T-helper 2 cell (primary cell): Measurements from ENCODE around the gene ATG4D.
"Not testable (repeated sequence)": the region's sequence is repeated elsewhere in the genome, so short reads cannot be mapped to it uniquely, and the experiment has no call there.

Source experiments
- DNase-seq, 5 experiments: peaks; one replicate each; pipeline versions ENCODE4 v3.0.0 to v3.0.0-alpha.2; 2012 to 2022

The ATG4D gene

GRCh38 chr19:10519421-10519820, 24.3 kb upstream of the ATG4D start:
- DNase-seq = no peak

- no peak for DNase-seq
These were observed 22.9 kb upstream of the ATG4D start for GRCh38 chr19:10520652-10521318.

GRCh38 chr19:10521461-10522171, 22.1 kb upstream of the ATG4D start:
- no peak for DNase-seq

- DNase-seq = peak in 1 of 5 experiments; percentile 84
These were observed 20.5 kb upstream of the ATG4D start for GRCh38 chr19:10523135-10523636.

GRCh38 chr19:10525636-10526035, 18.1 kb upstream of the ATG4D start:
- no peak for DNase-seq

GRCh38 chr19:10526887-10527286, 16.8 kb upstream of the ATG4D start:
- DNase-seq = not testable (repeated sequence)

- DNase-seq = no peak
These were observed 11.2 kb upstream of the ATG4D start for GRCh38 chr19:10532457-10532856.

- DNase-seq = no peak
These were observed 9.9 kb upstream of the ATG4D start for GRCh38 chr19:10533646-10534386.

GRCh38 chr19:10535613-10536012, 8.1 kb upstream of the ATG4D start:
- DNase-seq = no peak

- no peak for DNase-seq
These were observed 6.0 kb upstream of the ATG4D start for GRCh38 chr19:10537668-10538067.

GRCh38 chr19:10538204-10538983, 5.3 kb upstream of the ATG4D start:
- DNase-seq = no peak

- DNase-seq = not testable (repeated sequence)
These were observed 4.7 kb upstream of the ATG4D start for GRCh38 chr19:10539016-10539415.

GRCh38 chr19:10543059-10543419, 665 bp upstream of the ATG4D start:
- no peak for DNase-seq

GRCh38 chr19:10544242-10544752, 593 bp downstream of the ATG4D start:
- DNase-seq = no peak

- no peak for DNase-seq
These were observed 1.1 kb downstream of the ATG4D start for GRCh38 chr19:10544753-10545251.

GRCh38 chr19:10546817-10547216, 3.1 kb downstream of the ATG4D start:
- no peak for DNase-seq

GRCh38 chr19:10548746-10549276, 5.1 kb downstream of the ATG4D start:
- DNase-seq = no peak

GRCh38 chr19:10549733-10550132, 6.0 kb downstream of the ATG4D start:
- DNase-seq = no peak

- DNase-seq = no peak
These were observed 6.6 kb downstream of the ATG4D start for GRCh38 chr19:10550336-10550735.

GRCh38 chr19:10551006-10551405, 7.3 kb downstream of the ATG4D start:
- not testable (repeated sequence) for DNase-seq

- peak in 2 of 5 experiments; percentile 48 to 64 for DNase-seq
These were observed 8.1 kb downstream of the ATG4D start for GRCh38 chr19:10551698-10552301.
